GM21529 (cell line): ENCODE results near the gene PERCC1.
"Not testable (repeated sequence)": the region's sequence is repeated elsewhere in the genome, so short reads cannot be mapped to it uniquely, and the experiment has no call there.

Experiments used
- ATAC-seq: cut with Tn5 transposase; IDR thresholded peaks from one replicate; pipeline ENCODE4 v1.9.1; 2021; ENCODE audit not compliant: unreplicated experiment

PERCC1 gene

GRCh38 chr16:1433263-1433560, 2.3 kb downstream of the PERCC1 start:
- no peak for ATAC-seq

GRCh38 chr16:1433756-1434155, 2.9 kb downstream of the PERCC1 start:
- ATAC-seq = no peak

DNA sequence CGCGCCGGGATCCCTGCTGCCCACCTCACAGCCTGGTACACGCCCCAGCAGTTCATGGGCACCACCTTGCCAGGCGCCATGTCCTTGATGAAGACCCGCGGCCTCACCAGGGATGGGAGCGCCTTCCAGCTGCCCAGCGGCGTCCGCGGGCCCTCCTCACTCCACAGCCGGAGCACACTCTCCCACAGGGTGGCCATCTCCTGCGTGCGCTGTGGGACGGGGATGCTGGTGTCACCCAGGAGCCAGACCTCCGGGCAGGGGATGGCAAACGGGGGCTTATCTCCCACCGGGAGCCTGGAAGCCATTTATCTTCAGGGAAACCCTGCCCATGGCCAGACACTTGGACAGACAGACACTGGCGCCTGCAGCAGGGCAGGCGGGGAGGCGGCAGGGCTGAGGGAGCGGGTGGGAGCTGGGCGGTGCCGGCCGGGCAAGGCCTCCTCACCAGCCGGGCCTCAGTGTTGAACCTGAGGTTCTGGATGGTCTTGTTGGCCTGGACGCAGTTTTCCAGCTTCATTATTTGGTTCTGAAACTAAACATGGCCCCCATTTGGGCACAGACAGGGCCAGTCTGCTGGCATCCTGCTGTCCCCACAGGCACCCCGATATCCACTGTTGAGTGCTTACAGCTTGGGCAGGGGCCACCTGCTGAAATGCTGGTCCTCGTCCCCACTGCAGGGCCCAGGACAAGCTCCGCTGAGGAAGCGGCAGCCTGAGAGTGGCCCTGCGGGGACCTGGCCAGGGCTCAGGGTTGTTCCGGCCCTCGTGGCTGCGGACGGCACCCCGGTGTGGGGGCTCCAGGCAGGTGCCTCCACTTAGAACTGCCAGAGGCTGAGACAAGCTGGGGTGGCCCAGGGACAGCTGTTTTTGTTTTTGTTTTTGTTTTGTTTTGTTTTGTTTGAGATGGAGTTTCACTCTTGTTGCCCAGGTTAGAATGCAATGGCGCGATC, 4.0 kb downstream of the PERCC1 start:
- no peak for ATAC-seq

GRCh38 chr16:1435921-1436697, 5.2 kb downstream of the PERCC1 start:
- ATAC-seq = no peak

- no peak for ATAC-seq
These were observed 6.0 kb downstream of the PERCC1 start for GRCh38 chr16:1436731-1437355.

DNA sequence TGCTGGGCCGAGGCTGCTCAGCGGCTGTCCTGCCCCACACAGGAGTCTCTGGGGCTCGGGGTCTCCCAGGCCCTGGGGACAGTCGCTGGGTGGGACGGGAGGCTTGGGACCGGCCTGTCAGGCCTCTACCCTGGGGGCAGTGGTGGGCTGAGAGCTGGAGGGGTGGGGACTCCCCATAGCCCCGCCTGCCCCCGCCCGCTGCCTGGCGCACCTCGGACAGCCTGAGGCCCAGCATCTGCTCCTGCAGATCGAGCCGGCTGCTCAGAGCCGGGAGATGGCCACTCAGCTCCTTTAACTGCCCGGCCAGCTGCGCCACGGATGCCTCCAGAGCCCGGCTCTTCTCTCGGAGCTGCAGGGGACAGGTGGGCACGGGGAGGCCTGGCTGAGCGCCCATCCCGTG, 6.7 kb downstream of the PERCC1 start:
- no peak for ATAC-seq

DNA sequence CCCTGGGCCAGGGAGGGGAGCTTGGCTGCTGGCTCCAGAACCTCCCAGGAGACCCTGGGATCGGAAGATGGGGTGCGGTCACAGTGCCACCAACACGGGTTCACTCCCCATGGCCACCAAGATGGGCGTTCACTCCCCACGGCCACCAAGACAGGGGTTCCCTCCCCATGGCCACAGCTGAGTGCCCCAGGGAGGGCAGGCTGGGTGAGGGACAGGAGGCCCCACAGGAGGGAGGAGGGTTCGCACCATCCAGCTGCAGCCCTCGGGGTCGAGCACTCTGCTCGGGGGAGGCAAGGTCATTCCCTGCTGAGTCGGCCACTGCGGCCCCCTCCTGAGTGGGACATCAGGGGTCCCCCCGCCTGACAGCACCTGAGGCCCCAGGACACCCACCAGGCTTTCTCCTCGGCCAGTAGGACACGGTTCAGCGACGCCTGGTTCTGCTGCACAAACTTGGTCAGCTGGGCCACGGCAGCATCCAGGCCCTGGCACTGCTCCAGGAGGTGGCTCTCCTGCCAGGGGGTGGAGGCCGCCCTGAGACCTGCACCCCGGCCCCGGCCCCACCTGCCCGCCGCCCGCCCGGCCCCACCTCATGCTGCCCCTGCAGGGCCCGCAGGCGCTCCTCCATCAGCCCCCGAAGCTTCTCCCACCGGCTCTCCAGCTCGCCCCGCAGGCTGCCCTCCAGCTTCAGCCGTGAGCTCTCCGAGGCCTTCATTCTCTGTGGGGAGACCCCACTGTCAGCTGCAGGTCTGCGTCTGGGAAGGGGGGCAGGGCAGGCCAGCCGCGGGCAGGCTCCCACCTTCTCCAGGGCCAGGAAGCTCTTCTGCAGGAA, 7.6 kb downstream of the PERCC1 start:
- no peak for ATAC-seq

- ATAC-seq = no peak
These were observed 8.3 kb downstream of the PERCC1 start for GRCh38 chr16:1439058-1439698.

- ATAC-seq = not testable (repeated sequence)
These were observed 8.8 kb downstream of the PERCC1 start for GRCh38 chr16:1439699-1440074.

- ATAC-seq = no peak
These were observed 10.5 kb downstream of the PERCC1 start for GRCh38 chr16:1441391-1441829.

DNA sequence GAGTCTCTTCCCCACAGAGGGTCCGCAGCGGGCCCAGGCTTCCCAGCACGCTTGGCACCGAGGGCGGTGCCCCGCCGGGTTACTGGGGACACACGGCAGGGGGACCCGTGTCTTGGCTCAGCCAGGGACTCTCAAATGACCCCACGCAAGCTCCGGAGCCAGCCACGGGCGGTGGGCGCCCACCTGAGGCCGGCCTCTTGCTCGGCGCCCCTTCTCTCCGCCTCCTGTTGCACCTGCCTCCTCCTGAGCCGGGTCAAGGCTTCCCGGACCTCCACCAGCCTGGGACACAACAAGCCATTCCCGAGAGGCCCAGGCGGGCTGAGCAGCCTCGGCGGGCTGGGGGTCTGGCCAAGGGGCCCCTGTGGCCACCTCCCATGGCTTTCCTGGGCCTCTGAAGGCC, 11.8 kb downstream of the PERCC1 start:
- ATAC-seq = no peak

DNA sequence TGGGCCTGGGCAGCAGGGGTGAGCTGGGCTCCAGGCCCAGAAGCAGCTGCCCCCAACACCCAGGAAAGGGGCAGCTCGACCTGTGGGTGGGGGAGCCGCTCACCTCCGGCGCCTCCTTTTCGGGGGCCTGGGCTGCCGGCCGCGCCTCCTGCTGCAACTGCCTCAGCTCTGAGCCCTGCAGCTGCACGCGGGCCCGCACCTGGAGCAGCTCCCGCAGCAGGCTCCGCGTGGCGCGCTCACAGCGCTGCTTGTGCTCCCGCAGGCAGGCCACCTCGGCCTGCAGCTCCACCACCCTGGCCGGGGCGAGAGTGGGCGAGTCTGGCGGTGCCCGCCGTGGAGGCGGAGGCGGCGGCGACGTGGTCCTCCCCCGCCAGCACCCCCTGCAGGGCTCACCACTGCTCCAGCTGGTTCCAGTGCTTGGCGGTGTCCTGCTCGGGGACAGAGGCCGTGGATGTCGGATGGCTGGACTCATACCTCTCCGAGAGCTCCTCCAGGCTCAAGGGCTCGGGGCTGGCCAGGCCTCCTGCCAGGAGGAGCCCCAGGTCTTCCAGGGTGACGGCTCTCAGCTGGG, 12.6 kb downstream of the PERCC1 start:
- ATAC-seq = no peak

DNA sequence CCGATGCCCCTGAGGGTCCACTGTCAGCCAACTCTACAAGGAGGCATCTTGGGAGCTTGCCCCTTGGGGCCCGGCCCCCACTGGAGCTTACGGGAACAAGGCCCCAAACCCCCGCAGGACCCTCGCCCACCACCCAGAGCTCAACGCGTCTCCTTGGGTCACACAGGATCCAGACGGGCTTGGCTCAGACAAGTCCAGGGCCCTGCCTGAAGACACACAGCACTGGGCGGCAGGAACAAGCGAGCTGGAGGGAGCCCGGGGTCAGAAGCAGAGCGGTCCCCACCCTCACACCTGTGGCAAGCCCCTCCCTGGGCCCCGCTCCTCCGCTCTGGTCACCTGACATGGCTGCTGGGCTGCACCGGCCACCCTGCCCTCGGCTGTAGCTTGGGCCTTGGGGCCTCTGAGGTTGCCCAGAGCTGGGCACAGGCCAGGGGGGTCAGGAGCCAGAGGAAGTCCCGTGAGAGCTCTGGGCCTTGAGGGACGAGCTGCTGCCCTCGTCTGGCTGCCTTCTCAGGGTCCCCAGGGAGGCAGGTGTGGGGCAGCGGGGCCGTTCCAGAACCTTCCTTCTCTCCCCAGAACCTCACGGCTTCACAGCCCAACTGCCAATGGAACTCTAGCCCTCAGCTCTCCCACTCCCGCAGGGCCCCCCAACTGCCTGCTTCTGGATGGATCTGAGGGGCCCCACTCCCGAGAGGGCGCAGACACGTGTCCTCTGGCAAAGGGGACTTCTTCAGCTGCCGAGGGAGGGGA, 13.3 kb downstream of the PERCC1 start, which contains the start of gene CCDC154:
CCDC154 (minus strand) TSS at position 577 of the 750 bp plus-strand sequence; CDS start at position 343, 234 bp downstream.
- ATAC-seq = no peak

GRCh38 chr16:1444730-1445517, 14.0 kb downstream of the PERCC1 start:
- ATAC-seq = no peak

DNA sequence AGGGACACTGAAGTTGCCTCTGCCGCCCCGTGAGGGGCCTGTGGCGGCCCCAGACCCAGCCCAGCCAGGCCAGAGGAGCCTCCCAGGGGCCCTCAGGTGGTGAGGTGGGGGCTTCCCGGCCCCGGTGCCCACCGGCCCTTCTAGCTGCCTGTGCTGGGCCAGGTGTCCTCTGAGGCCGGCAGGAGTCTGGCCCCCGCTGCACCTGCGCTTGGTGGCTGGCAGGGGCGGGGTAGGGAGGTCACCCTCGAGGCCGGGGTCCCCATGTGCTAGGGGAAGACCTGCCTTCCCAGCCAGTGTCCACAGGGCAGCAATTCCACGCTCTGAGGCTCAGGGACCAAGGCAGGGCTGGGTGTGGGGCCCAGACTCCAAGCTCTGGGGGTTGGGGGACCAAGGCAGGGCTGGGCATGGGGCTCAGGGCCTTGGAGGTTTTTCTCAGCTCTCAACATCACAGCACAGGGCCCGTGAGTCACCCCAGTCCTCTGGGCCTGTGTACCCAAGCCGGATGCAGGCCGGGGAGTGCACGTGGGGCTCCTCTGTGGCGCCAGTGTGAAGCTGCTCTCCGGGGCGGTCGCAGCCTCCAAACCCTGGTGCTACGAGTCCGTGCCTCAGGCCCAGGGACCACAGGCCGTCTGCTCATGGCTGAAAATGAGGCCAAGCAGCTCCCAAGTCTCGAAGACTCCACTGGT, 14.8 kb downstream of the PERCC1 start:
- no peak for ATAC-seq

DNA sequence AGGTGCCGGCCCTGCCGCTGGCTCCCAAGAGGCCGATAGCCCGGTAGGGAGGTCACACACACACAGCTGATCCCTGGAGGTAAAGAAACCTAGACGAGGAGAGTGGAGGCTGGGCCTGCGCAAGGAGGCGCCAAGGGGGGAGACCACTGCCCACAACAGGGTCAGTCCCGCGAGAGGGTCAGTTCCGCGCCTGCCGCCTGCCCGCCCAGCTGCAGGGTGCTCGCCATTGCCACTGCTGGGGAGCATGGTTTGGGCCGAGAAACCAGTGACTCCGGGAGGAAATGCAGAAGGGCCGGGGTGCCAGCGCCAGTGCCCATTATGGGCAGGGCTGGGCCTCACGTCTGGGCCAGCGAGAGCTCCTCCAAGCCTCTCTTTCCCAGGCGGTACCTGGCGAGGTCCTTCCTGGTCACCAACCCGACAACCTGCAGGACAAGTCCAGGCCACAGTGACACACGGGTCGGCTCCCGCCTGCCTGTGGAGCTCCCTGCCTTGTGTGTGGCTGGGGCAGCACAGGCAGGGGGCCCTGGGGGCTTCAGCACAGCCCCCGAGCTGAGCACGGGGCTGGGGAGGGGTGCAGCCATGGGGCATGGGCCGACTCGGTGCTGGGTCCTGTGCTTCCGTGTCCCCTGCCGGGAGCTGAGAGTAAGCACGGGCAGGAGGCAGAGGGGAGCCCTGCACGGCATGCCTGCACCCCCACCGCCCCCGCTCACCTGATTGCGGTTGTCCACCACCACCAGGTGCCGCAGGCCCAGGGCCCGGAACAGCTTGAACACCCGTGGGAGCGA, 15.6 kb downstream of the PERCC1 start:
- ATAC-seq = no peak

- no peak for ATAC-seq
These were observed 17.1 kb downstream of the PERCC1 start for GRCh38 chr16:1447965-1448364.
